ENCODE data around the gene LRRC3C.

The LRRC3C gene

DNA sequence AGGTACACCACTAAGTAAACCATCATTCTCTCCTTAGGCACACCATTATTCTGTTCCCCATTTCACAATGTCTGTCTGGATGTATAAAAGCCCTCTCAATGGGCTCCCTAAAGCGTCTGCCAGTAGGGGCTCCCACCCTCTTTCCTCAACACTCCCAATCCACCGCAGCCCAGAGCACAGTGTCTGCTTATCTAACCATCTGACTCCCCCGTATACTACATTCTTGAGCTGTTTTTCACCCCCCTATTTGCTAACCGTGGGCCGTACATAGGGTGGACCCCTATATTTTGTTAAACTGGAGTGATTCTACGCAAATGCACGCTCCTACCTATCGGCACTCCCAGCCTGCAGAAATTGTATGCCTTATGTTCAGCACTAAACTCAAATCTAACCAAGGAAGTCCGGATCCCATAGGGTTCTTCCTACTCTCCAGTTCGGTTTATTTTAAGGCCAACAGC is 52.4 kb downstream of the LRRC3C start:
- no peak for DNase-seq (ENCODE audit: low spot score)

DNA sequence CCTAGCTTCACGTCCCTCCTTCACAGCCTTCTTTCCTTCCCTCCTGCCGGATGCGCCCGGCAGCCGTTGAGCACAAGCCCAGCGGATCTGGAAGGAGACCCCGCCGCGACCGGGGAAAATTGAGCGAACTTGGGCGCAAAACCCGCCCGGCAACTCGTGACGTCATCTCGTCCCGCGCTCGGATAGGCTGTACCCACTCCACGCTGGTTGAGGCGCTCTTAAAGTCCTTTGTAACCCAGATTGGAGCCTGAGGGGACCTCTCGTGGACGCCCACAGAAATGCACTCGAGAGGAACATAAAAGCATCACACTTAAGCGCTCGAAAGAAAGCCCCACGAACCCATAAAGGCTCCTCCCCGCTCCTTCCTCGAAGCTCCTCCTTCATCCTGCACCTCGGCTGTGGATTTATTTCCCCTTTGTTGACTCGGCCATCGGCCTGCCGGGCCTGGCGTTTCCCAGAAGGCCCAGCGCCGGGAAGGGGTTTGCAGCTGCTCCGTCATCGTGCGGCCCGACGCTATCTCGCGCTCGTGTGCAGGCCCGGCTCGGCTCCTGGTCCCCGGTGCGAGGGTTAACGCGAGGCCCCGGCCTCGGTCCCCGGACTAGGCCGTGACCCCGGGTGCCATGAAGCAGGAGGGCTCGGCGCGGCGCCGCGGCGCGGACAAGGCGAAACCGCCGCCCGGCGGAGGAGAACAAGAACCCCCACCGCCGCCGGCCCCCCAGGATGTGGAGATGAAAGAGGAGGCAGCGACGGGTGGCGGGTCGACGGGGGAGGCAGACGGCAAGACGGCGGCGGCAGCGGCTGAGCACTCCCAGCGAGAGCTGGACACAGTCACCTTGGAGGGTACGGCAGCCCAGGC is 53.0 kb downstream of the LRRC3C start, which contains the start of gene PSMD3:
PSMD3 (plus strand) TSS at position 457 of the 856 bp plus-strand sequence; CDS start at position 621, 164 bp downstream.
- peak; percentile 100 for DNase-seq (ENCODE audit: low spot score)

DNA sequence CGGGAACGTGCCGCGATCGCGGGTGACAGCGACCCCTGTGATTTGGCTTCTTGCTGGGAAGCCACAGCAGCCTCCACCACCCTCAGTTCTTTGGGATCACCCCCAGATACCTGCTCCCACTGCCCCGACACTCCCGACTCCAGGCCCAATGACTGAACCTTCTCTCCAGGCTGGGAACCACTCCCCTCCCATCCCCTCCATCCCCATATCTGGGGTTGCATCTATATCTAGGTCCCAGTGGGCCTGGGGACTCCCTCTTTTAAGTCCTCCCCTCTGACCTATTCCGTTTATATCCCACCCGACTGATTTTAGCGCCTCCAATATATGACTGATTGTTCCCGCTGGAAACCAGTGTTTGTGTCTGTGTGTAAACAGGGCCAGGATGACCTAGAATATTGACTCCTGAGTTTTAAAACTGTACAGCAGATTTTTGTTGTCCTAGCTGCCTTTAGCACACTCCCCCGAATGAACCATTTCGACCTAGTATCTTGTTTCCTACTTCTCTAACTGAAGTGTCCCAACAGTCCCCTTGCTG is 53.7 kb downstream of the LRRC3C start:
- no peak for DNase-seq (ENCODE audit: low spot score)

GRCh38 chr17:39981766-39982375 is 54.3 kb downstream of the LRRC3C start:
- DNase-seq (ENCODE audit: low spot score) = no peak

DNA sequence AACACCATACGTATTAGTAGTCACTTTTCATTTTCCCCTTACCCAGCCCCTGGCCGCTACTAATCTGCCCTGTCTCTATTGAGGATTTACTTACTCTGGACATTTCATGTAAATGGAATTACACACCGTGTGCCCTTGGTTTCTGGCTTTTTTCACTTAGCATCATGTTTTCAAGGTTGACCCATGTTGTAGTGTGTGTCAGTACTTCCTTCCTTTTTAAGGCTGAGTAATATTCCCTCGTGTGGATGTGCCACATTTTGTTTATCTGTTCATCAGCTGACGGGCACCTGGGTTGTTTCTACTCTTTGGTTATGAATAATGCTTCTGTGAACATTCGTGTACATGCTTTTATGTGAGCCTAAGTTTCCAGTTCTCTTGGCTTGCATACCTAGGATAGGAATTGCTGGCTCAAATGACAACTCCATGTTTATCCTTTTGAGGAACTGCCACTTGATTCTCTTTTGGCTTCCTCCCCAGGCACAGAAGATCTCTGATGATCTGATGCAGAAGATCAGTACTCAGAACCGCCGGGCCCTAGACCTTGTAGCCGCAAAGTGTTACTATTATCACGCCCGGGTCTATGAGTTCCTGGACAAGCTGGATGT is 60.8 kb downstream of the LRRC3C start:
- no peak for DNase-seq (ENCODE audit: low spot score)

- no peak for DNase-seq (ENCODE audit: low spot score)
Observed at GRCh38 chr17:39994448-39994847, 66.9 kb downstream of the LRRC3C start.

Data from kidney tubule cell (primary cell).